Natural killer cell (primary cell): ENCODE data around the gene STOML2. TPM values are rescaled to one million over a fixed set of nuclear protein-coding genes. Genes with fewer than 3 reads are reported as not detected.

ENCODE experiments used
- ATAC-seq, 3 donors: fragments of 150-1000 bp in 2 of 3; fragments of 200-7000 bp in 1 of 3; cut with Tn5 transposase; 1 replicate in 1 of 3; 2 replicates in 2 of 3; pipeline ENCODE4 v1.10.0; 2021; ENCODE audit warnings: mild to moderate bottlenecking in 2 of 3, moderate library complexity in 2 of 3
- DNase-seq, 2 donors: peaks; one replicate each; pipeline versions ENCODE4 v3.0.0 to v3.0.0-alpha.2; 2013 to 2021; ENCODE audit warnings: mixed read lengths in 1 of 2
- H3K27ac ChIP-seq: one replicate; pipeline ENCODE4 v1.5.1; 2013; ENCODE audit warnings: mild to moderate bottlenecking, low read length
- H3K27me3 ChIP-seq: one replicate; pipeline ENCODE4 v1.6.1; 2013; ENCODE audit warnings: low read length; ENCODE audit not compliant: control insufficient read depth, insufficient read depth
- H3K36me3 ChIP-seq: one replicate; pipeline ENCODE4 v1.6.1; 2013; ENCODE audit warnings: low read length; ENCODE audit not compliant: control insufficient read depth, insufficient read depth
- H3K4me1 ChIP-seq: one replicate; pipeline ENCODE4 v1.6.1; 2013; ENCODE audit warnings: low read length; ENCODE audit not compliant: control insufficient read depth, insufficient read depth
- H3K4me3 ChIP-seq: one replicate; pipeline ENCODE4 v1.5.1; 2013; ENCODE audit warnings: low read length
- H3K9me3 ChIP-seq: one replicate; pipeline ENCODE4 v1.6.1; 2013; ENCODE audit warnings: low read length; ENCODE audit not compliant: control insufficient read depth, insufficient read depth
- H3K27ac Mint-ChIP-seq, 2 donors: one replicate each; pipeline ENCODE4 v1.8.0; 2022; ENCODE audit warnings: mild to moderate bottlenecking in 2 of 2, mixed read lengths in 2 of 2, moderate library complexity in 1 of 2
- H3K27me3 Mint-ChIP-seq, 2 donors: one replicate each; pipeline ENCODE4 v1.8.0; 2022; ENCODE audit warnings: low read depth in 2 of 2, mixed read lengths in 2 of 2
- H3K36me3 Mint-ChIP-seq: one replicate; pipeline ENCODE4 v1.8.0; 2022; ENCODE audit warnings: mixed read lengths
- H3K4me1 Mint-ChIP-seq, 2 donors: one replicate each; pipeline ENCODE4 v1.8.0; 2022; ENCODE audit warnings: mixed read lengths in 2 of 2
- H3K4me3 Mint-ChIP-seq: one replicate; pipeline ENCODE4 v1.8.0; 2022; ENCODE audit warnings: mild to moderate bottlenecking, moderate library complexity, mixed read lengths
- H3K9me3 Mint-ChIP-seq, 2 donors: one replicate each; pipeline ENCODE4 v1.8.0; 2022; ENCODE audit warnings: mixed read lengths in 2 of 2
- CTCF ChIP-seq: fragments of 200-600 bp; IDR thresholded peaks from one replicate; pipeline ENCODE4 v1.8.0; 2022; ENCODE audit warnings: antibody characterized with exemption
- WGBS: methylation state at CpG from one replicate; pipeline ENCODE4 v1.1.7; 2013; ENCODE audit warnings: missing lambda C conversion rate; ENCODE audit not compliant: insufficient coverage; 5-methylcytosine and 5-hydroxymethylcytosine counted together
- intact Hi-C: fragments of 100-400 bp; cut with micrococcal nuclease; formaldehyde crosslinking; loops from one replicate; pipeline ENCODE4 v1.14.2; 2022
- total RNA-seq, 4 donors: library from RNA; stranded (reverse); fragments of 120-200 nt in 1 of 4; gene quantifications; one replicate each; pipeline versions ENCODE4 v1.2.3 to v1.2.4, GENCODE V29; 2013 to 2022

Gene STOML2
- total RNA-seq, 3 donors from 2014 or later (not counting 1 experiment from before 2014, with no cell fraction given), result 41.4 to 43.9 (median 41.6) TPM

- Mint-ChIP-seq H3K36me3 (no peaks in the 10 kb centered on the region), H3K4me1 (peaks cover 50 to 66% of the 10 kb centered on the region in 2 donors), H3K27me3 (no peaks in the 10 kb centered on the region), H3K4me3 (no peak overlapping the region), H3K9me3 (no peaks in the 10 kb centered on the region), H3K27ac (peak overlapping the region; percentile 90 to 97)
- Histone ChIP-seq H3K27ac (peak overlapping the region; percentile 87), H3K9me3 (no peaks in the 10 kb centered on the region), H3K36me3 (peaks cover 29% of the 10 kb centered on the region), H3K4me1 (peaks cover 45% of the 10 kb centered on the region), H3K4me3 (no peak overlapping the region), H3K27me3 (no peaks in the 10 kb centered on the region)
- TF ChIP-seq CTCF, result no peak
- ATAC-seq (no peak), DNase-seq (no peak)
- WGBS, result 58% methylated on average over 3 of the region's 3 CpGs
- intact Hi-C loops, result loop anchor here (10.0 kb wide), 1 partner anchor 704 kb away; the partner anchor contains the start of genes HINT2 and SPAG8
These were observed 7.4 kb upstream of the STOML2 start for GRCh38 chr9:35110327-35110761.

- Histone ChIP-seq H3K36me3 (peaks cover 39% of the 10 kb centered on the region), H3K4me1 (peaks cover 32% of the 10 kb centered on the region), H3K27me3 (no peaks in the 10 kb centered on the region), H3K9me3 (no peaks in the 10 kb centered on the region), H3K27ac (no peak overlapping the region), H3K4me3 (no peak overlapping the region)
- H3K4me1 Mint-ChIP-seq, result peaks cover 39 to 53% of the 10 kb centered on the region in 2 donors
- no peak for DNase-seq
- H3K4me3 Mint-ChIP-seq, result no peak overlapping the region
- TF ChIP-seq CTCF, result no peak
- H3K27ac Mint-ChIP-seq, result peak overlapping the region; percentile 31 to 97
- no peaks in the 10 kb centered on the region for H3K9me3 Mint-ChIP-seq
- WGBS, result 57% methylated on average over 7 of the region's 8 CpGs
- ATAC-seq, result no peak
- intact Hi-C loops, result no loop called here
- no peaks in the 10 kb centered on the region for H3K27me3 Mint-ChIP-seq
- H3K36me3 Mint-ChIP-seq, result no peaks in the 10 kb centered on the region
These were observed 6.1 kb upstream of the STOML2 start for GRCh38 chr9:35108946-35109575.

GRCh38 chr9:35108461-35108860, 5.5 kb upstream of the STOML2 start:
- Mint-ChIP-seq H3K36me3 (no peaks in the 10 kb centered on the region), H3K27me3 (no peaks in the 10 kb centered on the region), H3K4me1 (peaks cover 36 to 51% of the 10 kb centered on the region in 2 donors), H3K4me3 (no peak overlapping the region), H3K9me3 (no peaks in the 10 kb centered on the region), H3K27ac (peak overlapping the region; percentile 14 to 97)
- intact Hi-C loops, result no loop called here
- ATAC-seq, result no peak
- DNase-seq, result no peak
- Histone ChIP-seq H3K27me3 (no peaks in the 10 kb centered on the region), H3K9me3 (no peaks in the 10 kb centered on the region), H3K36me3 (peaks cover 39% of the 10 kb centered on the region), H3K4me3 (no peak overlapping the region), H3K4me1 (peaks cover 31% of the 10 kb centered on the region), H3K27ac (no peak overlapping the region)
- WGBS, result 95% methylated on average over 6 of the region's 6 CpGs
- no peak for TF ChIP-seq CTCF
